Fibroblast of skin of scalp (primary cell): ENCODE data around the gene S100A9.
"Not testable (repeated sequence)": the region's sequence is repeated elsewhere in the genome, so short reads cannot be mapped to it uniquely, and the experiment has no call there.

ENCODE experiments used
- DNase-seq: peaks from one replicate; pipeline ENCODE4 v3.0.0-alpha.2; 2013

The S100A9 gene

DNA sequence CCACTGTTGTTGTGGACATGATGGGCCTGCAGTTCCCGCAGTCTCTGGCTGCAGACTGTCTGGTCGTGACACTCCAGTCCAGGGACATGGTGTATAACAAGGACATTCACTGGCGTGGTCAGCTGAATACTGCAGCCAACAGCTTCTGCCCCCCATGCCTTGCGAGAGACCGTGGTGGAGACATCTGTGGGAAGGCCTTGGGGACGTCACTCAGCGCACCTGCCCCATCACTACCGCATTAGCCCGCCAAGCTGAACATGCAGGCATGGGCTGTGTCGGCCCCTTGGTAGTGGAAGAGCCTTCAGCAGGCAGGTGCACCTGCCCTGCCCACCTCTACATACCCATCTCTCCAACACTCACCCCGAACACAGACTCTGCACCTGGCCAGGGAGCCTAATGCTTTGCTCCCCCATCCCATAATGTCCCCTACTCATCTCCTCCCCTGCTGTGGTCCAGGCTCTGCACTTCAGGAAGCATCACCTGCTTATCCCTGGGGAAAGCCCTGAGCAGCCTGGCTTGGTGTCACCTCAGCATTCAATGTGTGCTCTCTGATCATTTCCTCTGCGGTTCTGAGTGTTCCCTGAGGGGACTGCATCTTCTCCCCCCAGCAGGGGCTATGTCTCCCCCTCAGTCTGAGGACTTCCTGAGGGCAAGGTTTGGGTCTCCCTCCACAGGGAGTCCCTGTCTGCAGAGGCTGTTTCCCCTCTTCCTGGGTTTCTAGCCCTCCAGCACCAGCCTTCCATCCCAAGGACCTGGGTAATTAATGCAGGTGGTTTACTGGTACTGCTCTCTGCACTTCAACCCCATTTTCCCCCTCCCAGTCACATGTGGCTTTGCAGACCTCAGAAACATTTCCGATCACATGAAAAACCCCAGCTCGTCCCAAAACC, 12.2 kb upstream of the S100A9 start:
- no peak for DNase-seq

- no peak for DNase-seq
These were observed 11.5 kb upstream of the S100A9 start for GRCh38 chr1:153346077-153346723.

DNA sequence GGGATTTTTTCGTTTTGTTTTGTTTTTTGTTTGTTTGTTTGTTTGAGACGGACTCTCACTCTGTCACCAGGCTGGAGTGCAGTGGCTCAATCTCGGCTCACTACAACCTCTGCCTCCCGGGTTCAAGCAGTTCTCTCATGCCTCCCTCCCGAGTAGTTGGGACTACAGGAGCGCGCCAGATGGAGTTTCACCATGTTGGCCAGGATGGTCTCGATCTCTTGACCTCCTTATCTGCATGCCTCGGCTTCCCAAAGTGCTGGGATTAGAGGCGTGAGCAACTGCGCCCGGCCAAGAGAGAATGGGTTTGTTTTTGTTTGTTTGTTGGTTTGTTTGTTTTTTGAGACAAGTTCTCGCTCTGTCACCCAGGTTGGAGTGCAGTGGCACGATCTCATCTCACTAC, 10.6 kb upstream of the S100A9 start:
- DNase-seq = not testable (repeated sequence)

- no peak for DNase-seq
These were observed 9.8 kb upstream of the S100A9 start for GRCh38 chr1:153347856-153348255.

DNA sequence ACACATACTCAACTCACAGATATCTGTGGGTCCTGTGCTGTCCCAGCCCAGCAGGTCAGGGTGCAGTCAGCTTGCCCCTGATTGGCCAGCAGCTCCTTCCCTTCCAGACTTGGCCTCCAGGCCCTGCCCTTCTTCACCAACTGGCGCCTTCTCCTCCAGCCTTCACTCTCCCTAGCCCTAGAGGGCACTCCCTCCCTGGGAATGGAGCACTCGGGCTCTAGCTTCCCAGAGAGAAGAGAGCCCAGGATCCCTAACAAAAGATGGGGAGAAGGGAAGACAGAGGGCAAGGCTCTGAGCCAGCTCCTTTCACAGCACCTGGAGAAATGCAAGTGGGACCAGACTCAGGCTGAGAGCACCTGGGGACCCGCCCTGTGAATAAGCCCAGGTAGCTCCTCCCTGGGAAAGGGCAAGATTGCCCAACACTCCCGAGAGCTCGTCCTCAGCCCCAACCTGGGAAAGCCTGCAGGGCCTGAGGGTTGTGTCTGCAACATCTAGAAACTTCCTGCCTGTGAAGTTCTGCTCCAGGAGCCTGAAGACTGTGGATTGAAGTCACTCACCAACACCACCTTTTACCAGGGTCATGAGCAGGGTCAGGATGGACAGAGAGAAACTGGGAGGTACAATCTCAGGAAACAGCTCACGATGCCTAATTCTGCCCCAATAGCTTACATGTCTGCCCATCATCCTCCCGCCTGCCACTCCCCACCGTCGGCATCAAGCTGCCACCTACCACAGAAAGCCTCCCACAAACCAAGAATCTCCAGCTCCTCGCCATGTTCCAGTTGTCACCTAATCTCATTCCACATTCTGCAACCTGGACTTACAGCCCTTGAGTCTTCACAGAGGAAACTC, 8.9 kb upstream of the S100A9 start, which contains the start of gene PGLYRP4:
TSS of gene PGLYRP4 (minus strand) at position 331 of the 852 bp plus-strand sequence. CDS start 909 bp downstream, outside the sequence.
- DNase-seq = no peak

DNA sequence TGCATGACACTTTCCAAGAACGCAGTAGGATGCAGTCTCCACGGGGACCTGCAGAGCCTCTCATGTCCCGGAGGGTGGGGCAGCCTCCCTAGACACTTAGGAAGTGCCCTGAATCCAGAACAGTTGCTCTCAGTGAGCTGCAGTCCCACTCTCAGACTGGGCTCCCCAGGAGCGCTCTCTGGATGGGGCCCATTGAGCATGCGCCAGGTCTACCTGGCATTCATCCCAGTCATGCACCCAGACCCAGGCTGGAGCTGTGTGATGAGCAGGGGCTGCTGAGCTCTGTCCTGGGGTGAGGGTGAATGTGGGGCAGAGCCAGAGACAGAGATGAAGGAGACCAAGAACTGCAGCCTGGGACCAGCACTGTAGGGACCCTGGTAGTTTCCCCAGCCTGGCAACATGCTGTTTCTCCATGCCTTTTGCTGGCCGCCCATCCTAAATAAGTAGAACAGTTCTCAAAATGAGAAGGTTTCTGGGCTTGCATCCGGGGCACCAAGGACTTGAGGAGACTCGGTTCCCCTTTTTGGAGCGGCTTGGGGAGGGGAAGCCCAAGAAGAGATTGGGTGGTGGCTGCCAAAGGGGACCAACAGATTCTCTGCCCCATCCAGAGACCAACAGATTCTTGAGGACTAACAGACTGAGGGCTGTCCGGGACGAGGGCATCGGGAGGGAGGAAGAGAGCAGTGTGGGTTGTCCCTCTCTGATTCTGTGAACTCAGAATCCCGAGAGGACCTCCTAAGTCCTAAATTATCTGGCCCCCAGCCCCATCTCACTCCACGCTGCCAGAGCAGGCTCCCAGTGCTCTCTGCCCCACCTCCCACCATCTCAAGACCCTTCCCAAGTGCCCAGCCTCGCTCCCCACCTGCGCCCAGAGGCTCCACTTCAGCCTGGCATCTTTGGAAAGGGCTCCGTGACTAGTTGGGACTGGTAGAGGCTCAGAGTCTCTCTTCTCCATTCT, 8.0 kb upstream of the S100A9 start:
- no peak for DNase-seq

GRCh38 chr1:153350321-153350957, 7.2 kb upstream of the S100A9 start:
- DNase-seq = no peak

- peak; percentile 52 for DNase-seq
These were observed 5.1 kb upstream of the S100A9 start for GRCh38 chr1:153352523-153352922.

- no peak for DNase-seq
These were observed 4.3 kb upstream of the S100A9 start for GRCh38 chr1:153353226-153353947.

DNA sequence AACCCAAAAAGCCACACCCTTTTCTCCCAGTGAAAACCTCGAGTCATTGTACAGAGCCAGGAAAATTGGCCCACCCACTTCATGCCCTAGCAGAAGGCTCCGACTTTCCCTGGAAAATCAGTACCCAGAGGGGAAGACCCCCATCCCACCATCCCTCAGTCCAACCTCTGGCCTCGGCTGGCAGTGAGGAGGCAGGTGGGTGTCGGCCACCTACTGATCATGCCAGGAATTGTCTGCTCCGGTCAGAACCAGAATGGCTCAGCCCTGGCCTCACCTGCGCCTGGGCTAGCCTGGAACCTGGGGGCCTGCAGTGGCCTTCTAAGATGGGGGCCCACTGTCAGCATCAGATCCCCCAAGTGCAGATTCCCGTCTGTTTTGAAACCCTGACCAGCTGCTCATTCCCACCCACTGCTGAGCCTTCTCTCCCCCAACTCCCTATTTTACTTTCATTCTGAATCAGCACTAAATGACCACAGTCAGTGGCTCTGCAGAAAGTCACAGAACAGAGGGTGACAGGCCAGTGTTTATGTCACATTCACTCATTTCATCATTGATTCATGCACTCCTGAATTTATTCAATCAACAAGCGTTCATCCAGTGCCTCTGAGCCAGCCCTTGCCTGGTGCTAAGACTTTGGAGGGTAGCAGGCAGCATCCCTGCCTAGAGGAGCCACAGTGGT, 3.0 kb upstream of the S100A9 start:
- DNase-seq = no peak

DNA sequence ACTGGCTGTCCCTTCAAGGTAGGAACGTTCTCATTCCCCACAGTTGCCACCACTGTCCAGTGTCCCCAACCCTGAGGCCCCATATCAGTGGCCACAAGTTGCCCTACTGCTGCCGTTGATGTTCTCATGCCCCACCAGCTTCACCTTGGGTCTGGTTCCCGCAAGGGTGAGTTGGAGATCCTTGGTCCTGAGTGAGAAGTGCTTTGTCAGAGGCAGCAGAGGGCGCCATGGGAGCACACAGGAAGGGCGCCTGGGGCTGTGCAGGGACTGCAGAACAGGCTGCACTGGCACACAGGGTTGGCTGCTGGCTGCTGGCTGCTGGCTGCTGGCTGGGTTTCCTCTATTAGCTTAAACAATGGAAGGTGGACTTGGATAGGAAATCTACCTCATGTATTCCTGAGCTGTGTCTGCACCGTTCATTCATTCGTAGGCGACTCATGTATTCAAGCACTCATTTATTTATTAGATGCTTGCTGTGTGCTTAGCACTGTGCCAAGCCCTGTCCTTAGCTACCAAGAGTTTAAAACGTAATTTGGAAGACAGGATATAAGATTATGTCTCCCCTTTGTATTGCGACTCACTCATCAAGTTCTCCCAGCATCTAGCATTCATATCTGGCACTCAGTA, 2.1 kb upstream of the S100A9 start:
- peak; percentile 39 for DNase-seq

GRCh38 chr1:153356392-153357075, 1.1 kb upstream of the S100A9 start:
- no peak for DNase-seq

DNA sequence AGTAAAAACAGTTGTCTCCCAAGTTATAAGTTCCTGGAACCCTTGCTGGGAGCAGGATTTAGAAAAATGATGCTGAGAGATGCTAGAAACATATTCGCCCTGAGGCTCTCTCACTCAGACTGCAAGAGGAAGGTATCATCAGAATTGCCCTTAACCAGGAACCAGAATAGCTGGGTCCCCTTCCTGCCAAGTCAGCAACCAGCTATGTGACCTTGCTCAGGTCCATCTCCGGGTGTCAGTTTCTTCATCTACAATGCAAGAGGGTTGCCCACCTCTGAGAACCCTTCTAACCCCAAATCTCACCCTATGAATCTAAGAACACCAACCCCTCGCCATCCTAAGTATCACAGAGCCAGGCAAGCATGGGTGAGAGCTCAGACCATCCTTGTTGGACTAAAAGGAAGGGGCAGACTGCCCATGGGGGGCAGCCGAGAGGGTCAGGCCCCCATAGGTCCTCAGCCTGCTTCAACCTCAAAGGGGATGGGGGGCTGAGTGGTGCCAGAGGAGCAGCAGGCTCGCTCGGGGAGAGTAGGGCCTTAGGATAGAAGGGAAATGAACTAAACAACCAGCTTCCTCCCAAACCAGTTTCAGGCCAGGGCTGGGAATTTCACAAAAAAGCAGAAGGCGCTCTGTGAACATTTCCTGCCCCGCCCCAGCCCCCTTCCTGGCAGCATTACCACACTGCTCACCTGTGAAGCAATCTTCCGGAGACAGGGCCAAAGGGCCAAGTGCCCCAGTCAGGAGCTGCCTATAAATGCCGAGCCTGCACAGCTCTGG, 390 bp upstream of the S100A9 start:
- DNase-seq = no peak

- DNase-seq = no peak
These were observed 979 bp downstream of the S100A9 start for GRCh38 chr1:153358691-153358975.

DNA sequence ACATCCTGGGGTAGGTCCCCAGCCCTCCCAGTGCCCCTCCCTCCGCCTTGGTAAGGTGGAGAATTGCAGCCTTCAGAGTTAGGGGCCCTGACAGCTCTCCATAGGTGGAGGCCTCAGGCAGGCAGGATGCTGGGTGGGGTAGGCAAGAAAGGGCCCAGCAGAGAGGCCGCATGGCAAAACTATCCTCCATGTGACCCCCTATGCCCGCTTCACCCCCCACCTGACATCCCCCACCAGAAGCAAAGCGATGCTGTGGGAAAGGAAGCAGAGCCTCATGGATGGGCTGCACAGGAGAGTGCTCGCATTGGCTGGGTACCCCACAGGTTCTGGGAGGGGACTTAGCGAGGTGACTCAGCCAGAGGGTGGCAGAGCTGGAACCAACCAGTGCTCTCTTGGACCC, 1.6 kb downstream of the S100A9 start:
- DNase-seq = no peak

DNA sequence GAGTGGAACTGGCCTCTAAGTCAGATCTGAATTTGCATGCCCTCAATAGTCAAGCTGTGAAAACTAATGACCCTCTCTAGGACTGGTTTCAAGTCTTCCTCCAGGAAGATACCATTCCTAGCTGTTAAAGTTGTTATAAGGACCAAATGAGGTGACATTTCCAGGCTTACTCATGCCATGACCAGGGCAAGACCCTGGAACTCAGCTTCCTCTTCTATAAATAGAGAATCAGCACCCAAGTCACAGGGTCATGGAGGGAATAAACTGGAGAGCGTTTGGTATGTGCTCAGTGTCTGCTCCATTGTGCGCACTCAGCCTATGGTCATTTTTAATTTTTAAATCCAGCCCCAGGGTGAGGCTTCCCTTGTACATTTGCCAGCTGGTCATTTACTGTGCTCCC, 2.5 kb downstream of the S100A9 start:
- DNase-seq = no peak

DNA sequence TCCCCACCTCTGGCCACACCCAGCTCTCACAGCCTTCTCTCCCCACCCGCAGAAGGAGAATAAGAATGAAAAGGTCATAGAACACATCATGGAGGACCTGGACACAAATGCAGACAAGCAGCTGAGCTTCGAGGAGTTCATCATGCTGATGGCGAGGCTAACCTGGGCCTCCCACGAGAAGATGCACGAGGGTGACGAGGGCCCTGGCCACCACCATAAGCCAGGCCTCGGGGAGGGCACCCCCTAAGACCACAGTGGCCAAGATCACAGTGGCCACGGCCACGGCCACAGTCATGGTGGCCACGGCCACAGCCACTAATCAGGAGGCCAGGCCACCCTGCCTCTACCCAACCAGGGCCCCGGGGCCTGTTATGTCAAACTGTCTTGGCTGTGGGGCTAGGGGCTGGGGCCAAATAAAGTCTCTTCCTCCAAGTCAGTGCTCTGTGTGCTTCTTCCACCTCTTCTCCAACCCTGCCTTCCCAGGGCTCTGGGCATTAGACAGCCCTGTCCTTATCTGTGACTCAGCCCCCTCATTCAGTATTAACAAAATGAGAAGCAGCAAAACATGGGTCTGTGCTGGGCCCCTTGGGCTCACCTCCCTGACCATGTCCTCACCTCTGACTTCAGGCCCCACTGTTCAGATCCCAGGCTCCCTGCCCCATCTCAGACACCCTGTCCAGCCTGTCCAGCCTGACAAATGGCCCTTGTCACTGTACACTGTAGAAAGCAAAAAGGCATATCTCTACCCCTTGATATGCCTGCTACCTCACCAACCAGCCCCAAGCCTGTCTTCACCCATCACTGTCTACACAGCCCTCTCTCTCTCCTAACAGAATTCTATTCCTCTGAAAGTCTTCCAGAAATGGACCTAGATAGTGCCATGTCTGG, 3.2 kb downstream of the S100A9 start:
- DNase-seq = no peak
